H1 (cell line): Measurements from ENCODE around the gene CACNA1C. TPM values are rescaled to one million over a fixed set of nuclear protein-coding genes. Genes with fewer than 3 reads are reported as not detected.

Experiments used
- CTCF ChIA-PET: fragments of 300-600 bp; sonication (Branson Sonifier 250); formaldehyde crosslinking; loops from one replicate; lab custom pipeline; 2021; ENCODE audit not compliant: partially characterized antibody; lab: Charles Lee
- POLR2A ChIA-PET: fragments of 300-600 bp; sonication (Branson Sonifier 250); formaldehyde crosslinking; loops from one replicate; lab custom pipeline; 2021; ENCODE audit warnings: inconsistent platforms; ENCODE audit not compliant: partially characterized antibody; lab: Charles Lee
- DNase-seq, 2 experiments: peaks; one replicate each; pipeline versions ENCODE4 v3.0.0 to v3.0.0-alpha.2; 2010 to 2022; ENCODE audit warnings: low spot score in 2 of 2, low read depth in 1 of 2, mixed read lengths in 1 of 2
- FAIRE-seq: peaks from 2 replicates; lab custom pipeline; 2011; peaks lifted over from hg19 to GRCh38; lab: Jason Lieb, UNC
- H2AFZ ChIP-seq: 2 replicates; pipeline ENCODE4 v1.8.1; 2012; ENCODE audit warnings: low read length, inconsistent platforms
- H2AK5ac ChIP-seq: 2 replicates; pipeline ENCODE4 v1.6.1; 2013; ENCODE audit warnings: low read depth, low read length
- H2BK120ac ChIP-seq: replicated peaks from 2 replicates; pipeline ENCODE3; 2013; ENCODE audit warnings: low read depth, low read length, inconsistent platforms
- H2BK12ac ChIP-seq: 2 replicates; pipeline ENCODE4 v1.6.1; 2013; ENCODE audit warnings: low read depth, low read length
- H2BK15ac ChIP-seq: 2 replicates; pipeline ENCODE4 v1.6.1; 2013; ENCODE audit warnings: low read length
- H2BK20ac ChIP-seq: 2 replicates; pipeline ENCODE4 v1.6.1; 2013; ENCODE audit warnings: low read length
- H2BK5ac ChIP-seq: 2 replicates; pipeline ENCODE4 v1.6.1; 2013; ENCODE audit warnings: low read depth, low read length
- H3K14ac ChIP-seq: 2 replicates; pipeline ENCODE4 v1.6.1; 2013; ENCODE audit warnings: inconsistent platforms; ENCODE audit not compliant: insufficient read length
- H3K18ac ChIP-seq: 2 replicates; pipeline ENCODE4 v1.6.1; 2013; ENCODE audit warnings: low read length; ENCODE audit errors: extremely low read depth
- H3K23ac ChIP-seq: 2 replicates; pipeline ENCODE4 v1.6.1; 2013; ENCODE audit warnings: inconsistent platforms; ENCODE audit not compliant: insufficient read length
- H3K23me2 ChIP-seq: 2 replicates; pipeline ENCODE4 v1.6.1; 2013; ENCODE audit warnings: low read depth, low read length
- H3K27ac ChIP-seq: 2 replicates; pipeline ENCODE4 v1.6.1; 2011; ENCODE audit warnings: low read depth, low read length, inconsistent platforms
- H3K27me3 ChIP-seq, 4 experiments: replicated peaks in 1 of 4; 1 replicate in 1 of 4; 2 replicates in 3 of 4; pipeline versions ENCODE4 v1.6.1 to v1.8.1; 2011 to 2013; ENCODE audit warnings: low read length in 3 of 4, mild to moderate bottlenecking in 3 of 4, inconsistent platforms in 2 of 4, mixed read lengths in 2 of 4, moderate library complexity in 1 of 4; ENCODE audit not compliant: control insufficient read depth in 3 of 4, insufficient read depth in 3 of 4; ENCODE audit errors: extremely low read depth in 1 of 4
- H3K36me3 ChIP-seq, 4 experiments: 2 replicates each; pipeline versions ENCODE4 v1.6.1 to v1.8.1; 2011 to 2013; ENCODE audit warnings: mild to moderate bottlenecking in 4 of 4, low read length in 3 of 4, moderate library complexity in 2 of 4, control low read depth in 1 of 4, inconsistent platforms in 1 of 4; ENCODE audit not compliant: insufficient read depth in 4 of 4, control insufficient read depth in 2 of 4
- H3K4ac ChIP-seq: replicated peaks from 2 replicates; pipeline ENCODE3; 2013; ENCODE audit warnings: low read length, low read depth, mixed read lengths, inconsistent platforms; ENCODE audit not compliant: insufficient read length
- H3K4me1 ChIP-seq, 4 experiments: replicated peaks in 1 of 4; 1 replicate in 1 of 4; 2 replicates in 3 of 4; pipeline versions ENCODE4 v1.6.1 to v1.8.1; 2011 to 2013; ENCODE audit warnings: low read length in 3 of 4, inconsistent platforms in 2 of 4, mixed read lengths in 1 of 4; ENCODE audit not compliant: insufficient read depth in 4 of 4, control insufficient read depth in 3 of 4
- H3K4me2 ChIP-seq, 2 experiments: 2 replicates each; pipeline versions ENCODE4 v1.6.1 to v1.8.1; 2011 to 2013; ENCODE audit warnings: low read depth in 2 of 2, low read length in 2 of 2, control low read depth in 1 of 2, inconsistent platforms in 1 of 2, mild to moderate bottlenecking in 1 of 2; ENCODE audit not compliant: insufficient read depth in 1 of 2
- H3K4me3 ChIP-seq, 4 experiments: fragments of 200-600, 300-600 bp in 1 of 4; sonication (generic), shearing (Covaris generic), sonication (Bioruptor Twin) in 1 of 4; 2 replicates each; pipeline versions ENCODE4 v1.5.1 to v1.8.1; 2011 to 2016; ENCODE audit warnings: low read length in 4 of 4, low read depth in 3 of 4, control low read depth in 2 of 4, inconsistent platforms in 2 of 4, mild to moderate bottlenecking in 2 of 4, mixed read lengths in 1 of 4, moderate library complexity in 1 of 4; ENCODE audit not compliant: insufficient read depth in 2 of 4; ENCODE audit errors: extremely low read depth in 1 of 4
- H3K56ac ChIP-seq: replicated peaks from 2 replicates; pipeline ENCODE3; 2013; ENCODE audit warnings: low read depth, mild to moderate bottlenecking, mixed read lengths, low read length, inconsistent platforms; ENCODE audit not compliant: insufficient read length
- H3K79me1 ChIP-seq: 2 replicates; pipeline ENCODE4 v1.6.1; 2013; ENCODE audit warnings: low read depth, low read length, control low read depth
- H3K79me2 ChIP-seq, 2 experiments: 2 replicates each; pipeline versions ENCODE4 v1.6.1 to v1.8.1; 2012 to 2013; ENCODE audit warnings: low read length in 2 of 2, mild to moderate bottlenecking in 2 of 2, inconsistent platforms in 1 of 2; ENCODE audit not compliant: insufficient read depth in 2 of 2, control insufficient read depth in 1 of 2
- H3K9ac ChIP-seq, 4 experiments: replicated peaks in 1 of 4; 1 replicate in 1 of 4; 2 replicates in 3 of 4; pipeline versions ENCODE4 v1.6.1 to v1.8.1; 2011 to 2013; ENCODE audit warnings: low read depth in 3 of 4, low read length in 3 of 4, control low read depth in 2 of 4, mild to moderate bottlenecking in 2 of 4, moderate library complexity in 2 of 4, inconsistent platforms in 1 of 4; ENCODE audit errors: extremely low read depth in 1 of 4
- H3K9me3 ChIP-seq, 2 experiments: 2 replicates each; pipeline versions ENCODE4 v1.6.1 to v1.8.1; 2012 to 2013; ENCODE audit warnings: mild to moderate bottlenecking in 2 of 2, moderate library complexity in 2 of 2, control low read depth in 1 of 2, inconsistent platforms in 1 of 2, low read depth in 1 of 2, low read length in 1 of 2, mixed read lengths in 1 of 2; ENCODE audit not compliant: insufficient read depth in 2 of 2
- H4K20me1 ChIP-seq, 2 experiments: replicated peaks in 1 of 2; 2 replicates each; pipeline versions ENCODE3 to v1.8.1; 2011 to 2013; ENCODE audit warnings: inconsistent platforms in 2 of 2, low read length in 2 of 2, mild to moderate bottlenecking in 1 of 2; ENCODE audit not compliant: insufficient read depth in 2 of 2, control insufficient read depth in 1 of 2
- H4K5ac ChIP-seq: 2 replicates; pipeline ENCODE4 v1.6.1; 2013; ENCODE audit warnings: low read length, low read depth, mixed read lengths, inconsistent platforms; ENCODE audit not compliant: insufficient read length
- H4K8ac ChIP-seq: 2 replicates; pipeline ENCODE4 v1.8.0; 2013; ENCODE audit warnings: mild to moderate bottlenecking, moderate library complexity, low read length, inconsistent platforms; ENCODE audit not compliant: insufficient read depth; ENCODE audit errors: extremely low read depth
- H4K91ac ChIP-seq: replicated peaks from 2 replicates; pipeline ENCODE3; 2013; ENCODE audit warnings: low read length, mixed read lengths, inconsistent platforms; ENCODE audit not compliant: insufficient read length
- ASH2L ChIP-seq: fragments of 200-600, 300-600 bp; sonication (generic); IDR thresholded peaks from one replicate; pipeline ENCODE4 v1.7.1; 2017; ENCODE audit warnings: low read length
- CBX5 ChIP-seq: fragments of 300-800, 300-1000 bp; sonication (generic); IDR thresholded peaks from 2 replicates; pipeline ENCODE4 v1.7.1; 2016; ENCODE audit warnings: antibody characterized with exemption, low read length, low read depth
- MAFK ChIP-seq: IDR thresholded peaks from 2 replicates; pipeline ENCODE4 v1.6.1; 2012; ENCODE audit warnings: low read depth, mild to moderate bottlenecking, improper control_type of control experiment, low read length
- NANOG ChIP-seq: IDR thresholded peaks from 2 replicates; pipeline ENCODE4 v1.6.1; 2011; ENCODE audit warnings: low read length, low read depth, mild to moderate bottlenecking, inconsistent platforms; ENCODE audit not compliant: insufficient read depth, poor library complexity, severe bottlenecking
- NRF1 ChIP-seq: IDR thresholded peaks from 2 replicates; pipeline ENCODE4 v1.6.1; 2011; ENCODE audit warnings: mild to moderate bottlenecking, low read depth, low read length, improper control_type of control experiment
- SIN3A ChIP-seq, 2 experiments: IDR thresholded peaks in 1 of 2; conservative IDR thresholded peaks in 1 of 2; 2 replicates each; pipeline ENCODE4 v1.6.1; 2011 to 2012; ENCODE audit warnings: low read length in 2 of 2, improper control_type of control experiment in 1 of 2, low read depth in 1 of 2, mild to moderate bottlenecking in 1 of 2
- SIX5 ChIP-seq: IDR thresholded peaks from 2 replicates; pipeline ENCODE4 v1.6.1; 2011; ENCODE audit warnings: mild to moderate bottlenecking, low read depth, low read length
- TAF7 ChIP-seq: optimal IDR thresholded peaks from 2 replicates; pipeline ENCODE3; 2011; ENCODE audit warnings: low read depth, mild to moderate bottlenecking, inconsistent platforms, low read length, moderate library complexity, borderline replicate concordance
- TCF12 ChIP-seq: IDR thresholded peaks from 2 replicates; pipeline ENCODE4 v1.6.1; 2011; ENCODE audit warnings: low read depth, mild to moderate bottlenecking, low read length
- YY1 ChIP-seq: IDR thresholded peaks from 2 replicates; pipeline ENCODE4 v1.6.1; 2011; ENCODE audit warnings: low read depth, mild to moderate bottlenecking, low read length
- WGBS, 2 experiments: shearing (Covaris generic) in 1 of 2; methylation state at CpG; one replicate each; pipeline versions ENCODE4 v1.1.6 to v1.1.7; 2013 to 2015; ENCODE audit warnings: low lambda C conversion rate in 2 of 2, mixed read lengths in 2 of 2, inconsistent platforms in 1 of 2, low coverage in 1 of 2, missing lambda C conversion rate in 1 of 2; ENCODE audit not compliant: insufficient replicate concordance in 2 of 2, insufficient coverage in 1 of 2, insufficient read length in 1 of 2; ENCODE audit errors: extremely low coverage in 1 of 2, missing lambda C conversion rate in 1 of 2; 5-methylcytosine and 5-hydroxymethylcytosine counted together
- polyA plus RNA-seq, 7 experiments: library from polyadenylated mRNA; depleted of rRNA in 3 of 7; stranded (reverse) in 5 of 7; unstranded in 2 of 7; fragments of >200 nt in 5 of 7; fragments of 200-250 nt in 2 of 7; gene quantifications; 1 replicate in 5 of 7; 2 replicates in 1 of 7; 4 replicates in 1 of 7; pipeline versions ENCODE4 v1.2.1 to v1.2.3, GENCODE V29; 2011 to 2013; ENCODE audit warnings: missing spikeins in 2 of 7, mixed read lengths in 2 of 7
- total RNA-seq: library from RNA; stranded (reverse); fragmentation: NEBNext Ultra II Directional; extraction: Animal tissue kit (Norgen Biotek cat#: 25700); gene quantifications from 2 replicates; pipeline ENCODE4 v1.2.1, GENCODE V29; 2021
- TF ChIP-seq, protein P1 (sequence below): IDR thresholded peaks from 2 replicates; pipeline ENCODE4 v1.6.1; 2012; ENCODE audit warnings: inconsistent platforms

Gene CACNA1C
- total and polyA plus RNA-seq, 2 of the 8 experiments (the other 6 are each of a cell fraction or from before 2014, with no cell fraction given): 1.3 TPM

DNA sequence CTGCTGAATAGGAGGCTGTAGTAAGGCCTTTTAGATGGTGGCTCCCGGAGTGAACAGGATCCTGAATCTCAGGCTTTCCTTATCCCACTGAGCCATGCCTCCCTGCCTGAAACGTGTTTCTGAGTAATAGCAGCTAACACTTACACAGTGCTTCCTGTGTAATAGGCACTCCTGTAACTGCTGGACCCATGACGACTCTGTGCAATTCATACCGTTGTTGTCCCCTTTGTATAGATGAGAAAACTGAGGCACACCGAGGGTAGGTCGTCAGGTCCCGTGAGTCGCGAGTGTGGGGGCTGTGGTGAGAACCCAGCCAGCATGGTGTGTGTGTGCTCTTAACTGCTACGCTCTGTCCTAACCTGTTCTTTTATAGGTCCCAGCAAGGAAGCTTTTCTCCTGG is 193.6 kb downstream of the CACNA1C start:
- H4K20me1 ChIP-seq: no peaks in the 10 kb centered on the region
- peak overlapping the region; percentile 76; the same call in 1 of the 2 replicates for H2BK20ac ChIP-seq
- POLR2A ChIA-PET: interaction anchor here (0.7 kb wide), 1 partner anchor 182 kb away, joined by 3 read pairs; no protein-coding TSS in a partner anchor
- DNase-seq (no peak), FAIRE-seq (no peak)
- peak overlapping the region; percentile 48 for H4K91ac ChIP-seq
- no peaks in the 10 kb centered on the region for H3K23me2 ChIP-seq
- no peak overlapping the region for H3K4ac ChIP-seq
- CTCF ChIA-PET: interaction anchor here (1.5 to 1.7 kb wide), 2 partner anchors 45 to 213 kb away, joined by 3 to 4 read pairs; no protein-coding TSS in a partner anchor
- no peaks in the 10 kb centered on the region for H3K79me1 ChIP-seq
- H2AK5ac ChIP-seq: peak overlapping the region; percentile 76; the same call in 1 of the 2 replicates
- H3K23ac ChIP-seq: no peak overlapping the region
- WGBS, 2 experiments: 90% methylated on average over 10 of the region's 10 CpGs; no CpG with 5 or more reads in 1 of the 2 experiments
- no peak overlapping the region for H3K4me3 ChIP-seq
- no peak overlapping the region for H4K8ac ChIP-seq
- H3K4me2 ChIP-seq: no peak overlapping the region
- no peak overlapping the region for H2BK15ac ChIP-seq
- H3K79me2 ChIP-seq: no peaks in the 10 kb centered on the region
- no peak overlapping the region for H2AFZ ChIP-seq
- H3K14ac ChIP-seq: no peak overlapping the region
- no peak overlapping the region for H4K5ac ChIP-seq
- H3K56ac ChIP-seq: no peak overlapping the region
- no peak overlapping the region for H3K27ac ChIP-seq
- H3K4me1 ChIP-seq: peaks cover 10 to 24% (median 21%) of the 10 kb centered on the region in 4 experiments
- no peak overlapping the region for H3K9ac ChIP-seq
- H2BK5ac ChIP-seq: no peak overlapping the region
- H3K9me3 ChIP-seq: no peaks in the 10 kb centered on the region
- peak overlapping the region; percentile 46; the same call in 1 of the 2 replicates for H2BK12ac ChIP-seq
- H2BK120ac ChIP-seq: no peak overlapping the region
- no peaks in the 10 kb centered on the region for H3K36me3 ChIP-seq
- no peaks in the 10 kb centered on the region for H3K27me3 ChIP-seq
- no peak overlapping the region for H3K18ac ChIP-seq
- TF ChIP-seq YY1: no peak
- no peak for TF ChIP-seq SIX5
- TF ChIP-seq MAFK: no peak
- no peak for TF ChIP-seq SIN3A (conservative IDR thresholded peaks at IDR 0.05 in 1 of 2, IDR thresholded peaks at IDR 0.05 in 1 of 2; ENCODE audit: low read depth in 1 of 2, low read length in 2 of 2)
- TF ChIP-seq NRF1: no peak
- no peak for TF ChIP-seq ASH2L
- no peak for TF ChIP-seq TAF7
- TF ChIP-seq CBX5: no peak
- TF ChIP-seq NANOG: no peak
- TF ChIP-seq TCF12: no peak
- TF ChIP-seq, protein P1, sequence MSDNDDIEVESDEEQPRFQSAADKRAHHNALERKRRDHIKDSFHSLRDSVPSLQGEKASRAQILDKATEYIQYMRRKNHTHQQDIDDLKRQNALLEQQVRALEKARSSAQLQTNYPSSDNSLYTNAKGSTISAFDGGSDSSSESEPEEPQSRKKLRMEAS: no peak
